HepG2 (cell line): ENCODE data around the gene LLGL2. TPM values are rescaled to one million over a fixed set of nuclear protein-coding genes. Genes with fewer than 3 reads are reported as not detected.

Experiments used
- ARID2 ChIP-seq: sonication (generic); formaldehyde crosslinking; IDR thresholded peaks from 2 replicates; pipeline ENCODE4 v1.8.1; 2022; ENCODE audit warnings: mild to moderate bottlenecking, missing genetic modification reagents, borderline replicate concordance
- CENPT ChIP-seq: sonication (generic); formaldehyde crosslinking; IDR thresholded peaks from 2 replicates; pipeline ENCODE4 v1.8.0; 2022; ENCODE audit warnings: low read depth, mild to moderate bottlenecking, moderate library complexity, missing genetic modification reagents
- ETV5 ChIP-seq: IDR thresholded peaks from 2 replicates; pipeline ENCODE4 v1.6.1; 2018; ENCODE audit warnings: missing biosample characterization, missing genetic modification reagents, inconsistent platforms, borderline replicate concordance
- GTF2F1 ChIP-seq: fragments of 150-350 bp; IDR thresholded peaks from 2 replicates; pipeline ENCODE4 v1.6.1; 2014; ENCODE audit warnings: low read length
- HIVEP1 ChIP-seq: sonication (generic); formaldehyde crosslinking; IDR thresholded peaks from 2 replicates; pipeline ENCODE4 v1.4.0; 2020; ENCODE audit warnings: mild to moderate bottlenecking, missing genetic modification reagents
- HOXA3 ChIP-seq: sonication (generic); formaldehyde crosslinking; IDR thresholded peaks from 2 replicates; pipeline ENCODE4 v1.5.0; 2020; ENCODE audit warnings: missing genetic modification reagents
- MZF1 ChIP-seq: sonication (generic); formaldehyde crosslinking; IDR thresholded peaks from 2 replicates; pipeline ENCODE4 v1.8.1; 2023; ENCODE audit warnings: mild to moderate bottlenecking, missing genetic modification reagents, borderline replicate concordance
- RFX5 ChIP-seq: IDR thresholded peaks from 2 replicates; pipeline ENCODE4 v1.6.1; 2011; ENCODE audit warnings: low read depth, low read length, improper control_type of control experiment
- TAF1 ChIP-seq: sonication (generic); formaldehyde crosslinking; IDR thresholded peaks from 2 replicates; pipeline ENCODE4 v1.4.0; 2020; ENCODE audit warnings: missing genetic modification reagents
- TFDP2 ChIP-seq: sonication (generic); formaldehyde crosslinking; IDR thresholded peaks from 2 replicates; pipeline ENCODE4 v1.4.0; 2020; ENCODE audit warnings: missing genetic modification reagents
- ZHX2 ChIP-seq, 2 experiments: sonication (generic) in 1 of 2; formaldehyde crosslinking in 1 of 2; IDR thresholded peaks; 2 replicates each; pipeline versions ENCODE4 v1.6.1 to v1.9.0; 2014 to 2022; ENCODE audit warnings: antibody characterized with exemption in 1 of 2, borderline replicate concordance in 1 of 2, inconsistent platforms in 1 of 2, low read depth in 1 of 2, missing genetic modification reagents in 1 of 2
- ZNF362 ChIP-seq: sonication (generic); formaldehyde crosslinking; IDR thresholded peaks from 2 replicates; pipeline ENCODE4 v1.4.0; 2020; ENCODE audit warnings: missing genetic modification reagents, mild to moderate bottlenecking, borderline replicate concordance
- ZNF44 ChIP-seq: sonication (generic); formaldehyde crosslinking; IDR thresholded peaks from 2 replicates; pipeline ENCODE4 v1.5.1; 2020; ENCODE audit warnings: mild to moderate bottlenecking, missing genetic modification reagents
- ZNF746 ChIP-seq: sonication (generic); formaldehyde crosslinking; IDR thresholded peaks from 2 replicates; pipeline ENCODE4 v1.8.0; 2022; ENCODE audit warnings: mild to moderate bottlenecking, missing genetic modification reagents
- ZNF782 ChIP-seq: sonication (generic); formaldehyde crosslinking; IDR thresholded peaks from 2 replicates; pipeline ENCODE4 v1.4.0; 2020; ENCODE audit warnings: missing genetic modification reagents, mild to moderate bottlenecking, borderline replicate concordance
- ZNF850 ChIP-seq: sonication (generic); formaldehyde crosslinking; conservative IDR thresholded peaks from 2 replicates; pipeline ENCODE4 v1.9.0; 2021; ENCODE audit warnings: mild to moderate bottlenecking, missing genetic modification reagents
- ZNF883 ChIP-seq: sonication (generic); formaldehyde crosslinking; IDR thresholded peaks from 2 replicates; pipeline ENCODE4 v1.5.1; 2020; ENCODE audit warnings: mild to moderate bottlenecking, missing genetic modification reagents; ENCODE audit errors: not compliant biosample characterization
- polyA plus RNA-seq, 8 experiments: library from polyadenylated mRNA; depleted of rRNA in 3 of 8; stranded (reverse) in 7 of 8; unstranded in 1 of 8; fragments of >200 nt; fragmentation: Illumina TruSeq in 4 of 8; extraction: Trizol in 4 of 8; gene quantifications; 2 replicates each; pipeline versions ENCODE4 v1.2.1 to v1.2.3, GENCODE V29; 2011 to 2016; ENCODE audit warnings: low read depth in 4 of 8, missing spikeins in 1 of 8, mixed read lengths in 1 of 8; ENCODE audit not compliant: insufficient read depth in 1 of 8
- total RNA-seq, 5 experiments: library from RNA; depleted of rRNA; stranded (reverse); fragments of >200 nt; fragmentation: Illumina TruSeq; extraction: Trizol; gene quantifications; 2 replicates each; pipeline ENCODE4 v1.2.3, GENCODE V29; 2016; ENCODE audit warnings: low read depth in 1 of 5
- TF ChIP-seq, protein P1 (sequence below): sonication (generic); formaldehyde crosslinking; IDR thresholded peaks from 2 replicates; pipeline ENCODE4 v1.5.0; 2020; ENCODE audit warnings: mild to moderate bottlenecking, missing genetic modification reagents, borderline replicate concordance

LLGL2 gene
- total and polyA plus RNA-seq, 2 of the 13 experiments (the other 11 are each of a cell fraction or from before 2014, with no cell fraction given), result 83.0 to 86.7 TPM

DNA sequence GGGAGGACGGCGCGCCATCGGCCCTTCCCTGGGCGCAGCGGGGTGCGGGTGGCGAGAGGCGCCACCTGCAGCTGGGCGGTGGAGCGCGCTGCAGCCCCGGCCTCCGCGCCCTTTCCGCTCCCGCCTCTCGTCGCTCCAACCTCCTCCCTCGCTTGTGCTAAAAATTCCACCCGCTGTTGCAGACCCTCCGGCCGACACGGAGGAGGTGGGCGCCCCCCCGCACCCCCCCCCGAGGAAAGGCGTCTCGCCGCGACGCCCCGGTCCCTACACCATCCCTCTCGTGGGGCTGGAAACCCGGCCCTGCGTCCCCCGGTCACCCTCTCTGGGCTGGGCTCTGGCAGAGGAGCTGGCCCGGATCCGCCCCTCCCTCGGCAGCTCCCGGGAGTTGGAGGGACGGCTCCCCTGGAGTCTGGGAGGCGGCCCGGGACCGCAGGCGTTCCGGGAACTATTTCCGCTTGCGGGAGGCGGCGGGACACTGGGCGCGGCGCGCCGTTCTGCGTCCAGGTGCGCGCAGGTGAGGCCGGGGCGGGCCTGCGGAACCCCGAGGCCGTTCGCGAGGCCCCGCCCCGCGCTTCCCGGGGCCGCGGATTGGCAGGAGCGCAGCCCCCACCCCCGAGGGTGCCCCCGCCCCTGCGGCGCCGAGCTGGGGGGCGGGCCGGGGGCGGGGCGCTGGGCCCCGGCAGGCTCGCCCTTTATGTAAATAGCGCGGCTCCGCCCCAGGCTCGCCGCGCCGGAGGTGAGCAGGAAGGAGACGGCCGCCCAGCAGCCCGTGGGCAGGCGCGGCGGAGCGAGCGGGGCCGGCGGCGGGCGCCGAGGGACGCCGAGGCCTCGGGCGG, at the start of gene LLGL2 (continued):
- TF ChIP-seq ZHX2 (IDR thresholded peaks at IDR 0.05; ENCODE audit: low read depth), result no peak
- TF ChIP-seq ZHX2 (CRISPR knock-in tag; IDR thresholded peaks at IDR 0.05; ENCODE audit: borderline replicate concordance), result peak; percentile 80; the same call in 1 of the 2 replicates
- TF ChIP-seq, protein P1, sequence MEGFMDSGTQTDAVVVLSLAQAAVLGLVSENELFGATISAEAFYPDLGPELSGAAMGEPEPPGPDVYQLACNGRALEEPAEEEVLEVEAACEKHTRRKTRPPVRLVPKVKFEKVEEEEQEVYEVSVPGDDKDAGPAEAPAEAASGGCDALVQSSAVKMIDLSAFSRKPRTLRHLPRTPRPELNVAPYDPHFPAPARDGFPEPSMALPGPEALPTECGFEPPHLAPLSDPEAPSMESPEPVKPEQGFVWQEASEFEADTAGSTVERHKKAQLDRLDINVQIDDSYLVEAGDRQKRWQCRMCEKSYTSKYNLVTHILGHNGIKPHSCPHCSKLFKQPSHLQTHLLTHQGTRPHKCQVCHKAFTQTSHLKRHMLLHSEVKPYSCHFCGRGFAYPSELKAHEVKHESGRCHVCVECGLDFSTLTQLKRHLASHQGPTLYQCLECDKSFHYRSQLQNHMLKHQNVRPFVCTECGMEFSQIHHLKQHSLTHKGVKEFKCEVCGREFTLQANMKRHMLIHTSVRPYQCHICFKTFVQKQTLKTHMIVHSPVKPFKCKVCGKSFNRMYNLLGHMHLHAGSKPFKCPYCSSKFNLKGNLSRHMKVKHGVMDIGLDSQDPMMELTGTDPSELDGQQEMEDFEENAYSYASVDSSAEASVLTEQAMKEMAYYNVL, result peak; percentile 74; the same call in 1 of the 2 replicates
- peak; percentile 57 for TF ChIP-seq TAF1 (CRISPR knock-in tag)
- TF ChIP-seq ETV5 (CRISPR knock-in tag), result peak; percentile 31; the same call in 1 of the 2 replicates
- TF ChIP-seq TFDP2 (CRISPR knock-in tag), result peak; percentile 85
- no peak for TF ChIP-seq ZNF44 (CRISPR knock-in tag)
- TF ChIP-seq GTF2F1, result no peak
- TF ChIP-seq HOXA3 (CRISPR knock-in tag), result peak; percentile 55
- TF ChIP-seq ZNF746 (CRISPR knock-in tag), result peak; percentile 71; the same call in 1 of the 2 replicates
- TF ChIP-seq ZNF362 (CRISPR knock-in tag), result peak; percentile 49
- TF ChIP-seq ZNF850 (CRISPR knock-in tag), result no peak
- TF ChIP-seq ZNF782 (CRISPR knock-in tag), result peak; percentile 88; the same call in 1 of the 2 replicates
- TF ChIP-seq HIVEP1 (CRISPR knock-in tag), result no peak
- no peak for TF ChIP-seq ZNF883 (CRISPR knock-in tag)
- no peak for TF ChIP-seq MZF1
- TF ChIP-seq RFX5, result no peak
- TF ChIP-seq ARID2, result no peak
- no peak for TF ChIP-seq CENPT
